Left forelimb (tissue), 1 donor: Measurements from ENCODE around the gene GLB1L3.
"Not testable (repeated sequence)": the region's sequence is repeated elsewhere in the genome, so short reads cannot be mapped to it uniquely, and the experiment has no call there.

ENCODE experiments used
- DNase-seq: peaks from one replicate; pipeline ENCODE4 v3.0.0-alpha.2; 2018; ENCODE audit warnings: low spot score

The GLB1L3 gene

GRCh38 chr11:134275188-134275533, 1.0 kb upstream of the GLB1L3 start:
- DNase-seq: no peak

GRCh38 chr11:134276396-134277182, 410 bp downstream of the GLB1L3 start:
- DNase-seq: no peak

- no peak for DNase-seq
Observed at GRCh38 chr11:134277183-134278001, 1.2 kb downstream of the GLB1L3 start.

- no peak for DNase-seq
Observed at GRCh38 chr11:134278356-134278755, 2.2 kb downstream of the GLB1L3 start.

- DNase-seq: not testable (repeated sequence)
Observed at GRCh38 chr11:134281635-134282034, 5.5 kb downstream of the GLB1L3 start.

GRCh38 chr11:134282121-134283045, 6.2 kb downstream of the GLB1L3 start:
- DNase-seq: no peak

- DNase-seq: no peak
Observed at GRCh38 chr11:134283461-134284230, 7.5 kb downstream of the GLB1L3 start.

- not testable (repeated sequence) for DNase-seq
Observed at GRCh38 chr11:134284349-134284748, 8.2 kb downstream of the GLB1L3 start.

GRCh38 chr11:134287561-134287960, 11.4 kb downstream of the GLB1L3 start:
- DNase-seq: no peak

- no peak for DNase-seq
Observed at GRCh38 chr11:134288486-134288885, 12.3 kb downstream of the GLB1L3 start.

- DNase-seq: no peak
Observed at GRCh38 chr11:134289167-134289566, 13.0 kb downstream of the GLB1L3 start.

- no peak for DNase-seq
Observed at GRCh38 chr11:134289789-134290188, 13.6 kb downstream of the GLB1L3 start.

- DNase-seq: no peak
Observed at GRCh38 chr11:134290646-134291045, 14.5 kb downstream of the GLB1L3 start.

GRCh38 chr11:134291196-134291595, 15.0 kb downstream of the GLB1L3 start:
- no peak for DNase-seq

GRCh38 chr11:134292661-134293060, 16.5 kb downstream of the GLB1L3 start:
- DNase-seq: no peak

GRCh38 chr11:134293119-134294113, 17.2 kb downstream of the GLB1L3 start:
- DNase-seq: no peak

- no peak for DNase-seq
Observed at GRCh38 chr11:134294664-134295063, 18.5 kb downstream of the GLB1L3 start.

GRCh38 chr11:134312223-134312622, 36.0 kb downstream of the GLB1L3 start:
- no peak for DNase-seq

GRCh38 chr11:134312807-134313206, 36.6 kb downstream of the GLB1L3 start:
- DNase-seq: no peak

- DNase-seq: no peak
Observed at GRCh38 chr11:134313379-134313778, 37.2 kb downstream of the GLB1L3 start.
